HG03354 (cell line): Measurements from ENCODE around the gene ARHGAP35.
"Not testable (repeated sequence)": the region's sequence is repeated elsewhere in the genome, so short reads cannot be mapped to it uniquely, and the experiment has no call there.

Source experiments
- ATAC-seq: cut with Tn5 transposase; IDR thresholded peaks from one replicate; pipeline ENCODE4 v1.9.1; 2021; ENCODE audit warnings: mild to moderate bottlenecking; ENCODE audit not compliant: unreplicated experiment, poor library complexity, severe bottlenecking

Gene ARHGAP35

DNA sequence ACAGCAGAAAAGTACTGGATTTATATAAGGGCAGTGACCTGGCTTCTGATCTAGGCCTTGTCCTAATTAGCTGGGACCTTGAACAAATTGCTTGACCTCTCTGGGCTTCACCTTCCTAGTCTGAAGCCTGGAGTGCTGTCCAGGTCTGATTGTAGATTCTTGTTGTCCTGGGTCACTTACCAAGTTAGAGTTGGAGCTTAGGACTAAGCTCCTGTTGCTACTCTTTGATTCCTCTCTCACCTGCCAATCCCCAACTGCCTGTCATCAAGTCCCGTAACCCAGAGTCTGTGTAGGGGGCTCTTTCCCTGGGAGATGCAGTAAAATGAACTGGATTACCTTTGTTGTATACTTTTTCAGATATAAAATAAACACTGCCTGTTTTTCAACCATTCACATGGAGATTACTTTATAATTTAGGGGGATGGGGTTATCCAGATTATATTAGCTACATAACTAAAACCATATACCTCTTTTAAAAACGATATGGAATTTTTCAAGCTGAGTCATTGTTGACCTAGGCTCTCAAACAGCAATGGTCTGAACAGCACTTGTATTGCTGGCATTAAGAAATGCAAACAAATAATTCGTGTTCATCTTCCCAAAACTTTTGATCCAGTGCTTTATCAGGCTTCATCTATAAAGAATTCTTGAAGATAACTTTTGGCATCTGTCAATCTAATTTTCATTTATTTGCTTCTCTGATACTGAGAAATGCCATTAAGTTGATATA lies 5.8 kb downstream of the ARHGAP35 start:
- ATAC-seq, result no peak

DNA sequence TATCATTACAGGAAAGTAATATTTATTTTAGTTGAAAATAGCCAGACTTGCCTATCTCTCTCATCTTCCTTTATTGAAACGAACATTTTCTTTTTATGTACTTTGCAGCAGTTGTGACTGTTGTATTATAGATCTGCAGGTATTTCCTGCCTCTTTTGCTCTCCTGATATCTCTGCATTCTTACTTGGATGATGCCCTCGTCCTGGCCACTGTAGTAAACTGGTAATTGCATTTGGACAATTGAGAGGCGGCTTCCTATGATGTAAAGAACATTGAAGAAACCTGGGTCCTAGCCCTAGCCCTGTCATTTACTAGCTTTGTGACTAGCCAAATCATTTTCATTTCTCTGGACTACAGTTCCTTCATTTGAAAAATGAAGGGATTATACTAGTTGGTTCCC lies 6.4 kb downstream of the ARHGAP35 start:
- no peak for ATAC-seq

DNA sequence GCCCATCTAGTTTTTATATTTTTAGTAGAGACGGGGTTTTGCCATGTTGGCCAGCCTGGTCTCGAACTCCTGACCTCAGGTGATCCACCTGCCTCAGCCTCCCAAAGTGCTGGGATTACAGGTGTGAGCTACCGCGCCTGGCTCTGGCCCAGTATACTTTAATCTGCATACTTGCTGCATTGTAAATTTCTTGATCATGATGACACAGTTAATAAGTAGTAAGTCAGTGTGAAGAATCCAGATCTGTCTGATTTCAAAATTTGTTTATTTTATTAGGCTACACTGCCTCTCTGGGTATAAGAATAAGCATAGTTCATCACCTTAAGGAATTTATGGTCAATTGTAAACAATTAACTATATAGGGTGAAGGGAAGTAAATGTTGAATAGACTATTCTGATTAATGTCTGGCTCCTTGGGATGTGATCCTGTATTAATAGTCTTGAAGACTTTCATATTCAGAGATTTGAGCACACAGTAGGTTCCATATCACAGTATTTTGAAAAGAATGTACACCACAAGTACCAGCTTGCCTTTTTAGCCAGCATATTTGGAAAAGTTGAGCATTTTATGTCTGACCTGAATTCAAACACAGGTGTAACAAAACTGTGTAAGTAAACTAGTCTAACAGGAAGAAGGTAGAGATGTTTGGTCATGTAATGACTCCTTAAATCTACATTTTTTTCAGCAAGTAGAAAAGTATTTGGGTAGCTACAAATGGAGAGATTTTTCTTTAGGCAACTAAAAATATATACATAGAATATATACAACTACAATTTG lies 7.4 kb downstream of the ARHGAP35 start:
- ATAC-seq, result no peak

DNA sequence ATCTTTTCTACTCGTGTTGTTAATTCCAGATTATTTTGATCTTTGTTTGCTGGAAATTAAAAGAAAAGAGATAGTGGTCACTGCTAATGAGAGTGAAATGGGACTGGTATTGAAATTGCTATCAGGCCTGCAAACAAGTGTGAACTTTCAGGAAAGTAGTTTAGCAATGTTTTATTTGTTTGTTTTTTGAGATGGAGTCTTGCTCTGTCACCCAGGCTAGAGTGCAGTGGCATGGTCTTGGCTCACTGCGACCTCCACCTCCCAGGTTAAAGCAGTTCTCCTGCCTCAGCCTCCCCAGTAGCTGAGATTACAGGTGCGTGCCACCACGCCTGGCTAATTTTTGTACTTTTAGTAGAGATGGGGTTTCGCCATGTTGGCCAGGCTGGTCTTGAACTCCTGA lies 10.4 kb downstream of the ARHGAP35 start:
- ATAC-seq, result not testable (repeated sequence)

DNA sequence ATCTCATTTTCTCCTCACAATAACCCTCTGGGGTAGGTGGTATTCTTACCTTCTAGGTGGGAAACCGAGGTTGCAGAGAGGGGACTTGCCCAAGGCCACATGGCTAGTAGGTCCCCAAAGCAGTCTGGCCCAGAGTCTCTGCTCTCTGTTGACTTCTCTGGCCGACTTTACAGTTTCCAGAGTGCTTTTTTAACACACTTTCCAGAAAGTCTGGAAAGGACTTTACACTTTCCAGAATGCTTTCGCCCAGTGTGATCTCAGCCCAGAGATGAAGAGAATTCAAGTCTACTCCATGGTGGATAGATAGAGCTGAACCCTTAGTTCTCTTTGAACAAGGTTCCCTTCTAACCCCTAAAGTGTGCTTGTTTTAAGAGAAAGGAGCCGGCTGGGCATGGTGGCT lies 12.2 kb downstream of the ARHGAP35 start:
- no peak for ATAC-seq

DNA sequence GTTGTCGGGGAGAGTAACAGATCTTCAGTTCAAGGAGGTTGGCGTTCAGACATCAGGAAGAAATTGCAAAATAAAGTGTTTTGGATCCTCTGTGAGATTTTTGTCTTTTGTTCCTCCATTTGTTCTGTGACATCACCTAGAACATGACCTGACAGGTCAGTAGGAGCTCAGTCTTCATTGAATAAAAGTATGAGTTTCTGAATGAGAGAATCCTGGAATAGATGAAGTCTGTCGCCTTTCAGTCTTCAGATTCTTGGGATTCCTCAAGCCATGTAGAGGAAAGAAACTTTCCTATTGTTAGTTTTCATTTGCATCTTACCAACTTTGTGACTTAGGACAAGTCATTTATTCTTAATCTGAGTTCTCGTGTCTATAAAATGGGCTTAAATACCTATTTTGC lies 14.4 kb downstream of the ARHGAP35 start:
- no peak for ATAC-seq

DNA sequence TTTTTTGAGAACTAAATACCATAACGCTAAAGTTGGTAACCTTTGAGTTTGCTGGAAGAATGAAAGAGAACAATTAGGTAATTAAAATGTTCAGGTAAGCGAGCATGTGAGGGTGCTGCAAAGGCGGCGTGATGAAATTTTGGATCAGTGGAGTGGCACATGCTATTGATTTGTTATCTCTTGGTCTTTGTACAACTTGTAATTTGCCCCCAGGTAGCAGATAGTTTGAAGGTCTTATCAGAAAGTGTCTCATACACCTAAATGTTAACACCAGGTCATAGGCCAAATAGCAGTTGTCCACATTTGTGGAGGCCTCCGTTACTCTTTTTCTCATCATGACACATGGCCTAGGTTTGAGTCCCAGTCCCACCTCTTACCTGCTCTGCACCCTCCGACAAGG lies 14.9 kb downstream of the ARHGAP35 start:
- ATAC-seq, result no peak

DNA sequence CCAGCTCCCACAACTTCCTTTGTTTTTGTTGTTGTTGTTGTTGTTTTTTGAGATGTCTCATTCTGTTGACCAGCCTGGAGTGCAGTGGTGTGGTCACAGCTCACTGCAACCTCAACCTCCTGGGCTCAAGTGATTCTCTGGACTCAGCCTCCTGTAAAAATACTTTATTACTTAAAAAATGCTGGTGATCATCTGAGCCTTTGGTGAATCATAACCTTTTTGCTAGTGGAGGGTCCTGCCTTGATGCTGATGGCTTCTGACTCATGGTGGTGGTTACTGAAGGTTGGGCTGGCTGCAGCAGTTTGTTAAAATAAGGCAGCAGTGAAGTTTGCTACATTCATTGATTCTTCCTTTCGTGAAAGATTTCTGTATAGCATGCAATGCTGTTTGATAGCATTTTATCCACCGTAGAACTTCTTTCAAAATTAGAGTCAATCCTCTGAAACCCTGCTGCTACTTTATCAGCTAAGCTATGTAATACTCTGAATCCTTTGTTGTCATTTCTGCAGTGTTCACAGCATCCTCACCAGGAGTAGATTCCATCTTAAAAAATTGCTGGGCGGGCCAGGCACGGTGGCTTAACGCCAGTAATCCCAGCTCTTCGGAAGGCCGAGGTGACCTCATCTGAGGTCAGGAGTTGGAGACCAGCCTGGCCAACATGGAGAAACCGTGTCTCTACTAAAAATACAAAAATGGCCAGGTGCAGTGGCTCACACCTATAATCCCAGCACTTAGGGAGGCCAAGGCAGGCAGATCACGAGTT lies 18.0 kb downstream of the ARHGAP35 start:
- ATAC-seq, result no peak

DNA sequence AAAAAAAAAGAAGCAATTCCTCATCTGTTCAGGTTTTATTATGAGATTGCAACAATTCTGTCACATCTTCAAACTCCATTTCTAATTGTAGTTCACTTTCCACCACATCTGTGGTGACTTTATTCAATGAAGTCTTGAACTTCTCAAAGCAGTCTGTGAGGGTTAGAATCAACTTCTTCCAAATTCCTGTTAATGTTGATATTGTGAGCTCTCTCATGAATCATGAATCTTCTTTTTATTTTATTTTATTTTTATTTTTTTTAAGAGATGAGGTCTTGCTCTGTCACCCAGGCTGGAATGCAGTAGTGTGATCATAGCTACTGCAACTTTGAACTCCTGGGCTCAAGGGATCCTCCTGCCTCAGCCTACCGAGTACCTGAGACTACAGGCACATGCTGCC lies 19.6 kb downstream of the ARHGAP35 start:
- no peak for ATAC-seq

DNA sequence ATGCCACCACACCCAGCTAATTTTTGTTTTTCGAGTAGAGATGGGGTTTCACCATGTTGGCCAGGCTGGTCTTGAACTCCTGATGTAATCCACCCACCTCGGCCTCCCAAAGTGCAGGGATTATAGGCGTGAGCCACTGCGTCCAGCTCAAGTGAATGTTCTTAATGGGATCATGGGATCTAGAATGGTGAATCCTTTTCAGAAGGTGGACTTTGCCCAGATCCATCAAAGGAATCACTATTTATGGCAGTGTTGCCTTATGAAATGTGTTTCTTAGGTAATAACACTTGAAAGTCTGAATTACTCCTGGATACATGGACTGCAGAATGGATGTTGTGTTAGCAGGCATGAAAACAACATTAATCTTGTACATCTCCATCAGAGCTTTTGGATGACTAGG lies 20.3 kb downstream of the ARHGAP35 start:
- no peak for ATAC-seq

DNA sequence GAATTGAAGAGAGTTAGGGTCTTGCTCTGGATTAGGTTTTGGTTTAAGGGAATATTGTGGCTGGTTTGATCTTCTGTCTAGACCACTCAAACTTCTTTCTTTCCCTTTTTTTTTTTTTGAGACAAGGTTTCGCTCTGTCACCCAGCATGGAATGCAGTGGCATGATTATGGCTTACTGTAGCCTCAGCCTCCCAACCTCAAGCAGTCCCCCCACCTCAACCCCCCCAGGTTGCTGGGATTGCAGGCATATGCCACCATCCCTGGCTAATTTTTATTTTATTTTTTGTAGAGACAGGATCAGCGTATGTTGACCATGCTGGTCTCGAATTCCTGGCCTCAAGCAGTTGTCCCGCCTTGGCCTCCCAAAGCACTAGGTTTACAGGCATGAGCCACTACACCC lies 21.2 kb downstream of the ARHGAP35 start:
- ATAC-seq, result no peak

DNA sequence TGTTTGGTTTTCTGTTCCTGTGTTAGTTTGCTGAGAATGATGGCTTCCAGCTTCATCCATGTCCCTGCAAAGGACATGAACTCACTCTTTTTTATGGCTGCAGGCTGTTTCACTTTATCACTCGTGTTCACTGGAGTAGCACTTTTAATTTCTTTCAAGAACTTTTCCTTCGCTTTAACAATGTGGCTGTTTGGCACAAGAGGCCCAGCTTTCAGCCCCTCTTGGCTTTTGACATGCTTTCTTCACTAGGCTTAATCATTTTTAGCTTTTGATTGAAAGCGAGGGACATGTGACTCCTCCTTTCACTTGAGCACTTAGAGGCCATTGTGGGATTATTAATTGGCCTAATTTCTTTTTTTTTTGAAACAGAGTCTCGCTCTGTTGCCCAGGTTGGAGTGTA lies 22.0 kb downstream of the ARHGAP35 start:
- not testable (repeated sequence) for ATAC-seq

DNA sequence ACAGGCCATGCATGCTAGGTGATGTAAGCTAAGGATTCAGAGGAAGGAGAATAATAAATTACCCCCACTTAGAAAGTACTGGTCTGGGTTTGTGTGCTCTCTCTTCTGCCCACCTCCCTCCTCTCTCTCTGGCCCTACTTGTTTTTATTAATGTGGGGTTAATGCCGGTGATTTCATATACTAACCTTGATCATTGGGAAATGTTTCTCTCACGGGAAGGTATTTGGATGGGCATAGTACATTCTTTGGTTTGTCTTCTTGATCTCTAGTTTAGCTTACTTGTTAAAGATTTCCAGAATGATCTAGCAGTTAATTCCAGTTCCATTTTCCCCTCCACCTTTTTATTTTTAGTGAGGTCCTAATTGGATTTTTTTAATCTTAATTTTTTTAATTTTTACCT lies 24.6 kb downstream of the ARHGAP35 start:
- no peak for ATAC-seq

DNA sequence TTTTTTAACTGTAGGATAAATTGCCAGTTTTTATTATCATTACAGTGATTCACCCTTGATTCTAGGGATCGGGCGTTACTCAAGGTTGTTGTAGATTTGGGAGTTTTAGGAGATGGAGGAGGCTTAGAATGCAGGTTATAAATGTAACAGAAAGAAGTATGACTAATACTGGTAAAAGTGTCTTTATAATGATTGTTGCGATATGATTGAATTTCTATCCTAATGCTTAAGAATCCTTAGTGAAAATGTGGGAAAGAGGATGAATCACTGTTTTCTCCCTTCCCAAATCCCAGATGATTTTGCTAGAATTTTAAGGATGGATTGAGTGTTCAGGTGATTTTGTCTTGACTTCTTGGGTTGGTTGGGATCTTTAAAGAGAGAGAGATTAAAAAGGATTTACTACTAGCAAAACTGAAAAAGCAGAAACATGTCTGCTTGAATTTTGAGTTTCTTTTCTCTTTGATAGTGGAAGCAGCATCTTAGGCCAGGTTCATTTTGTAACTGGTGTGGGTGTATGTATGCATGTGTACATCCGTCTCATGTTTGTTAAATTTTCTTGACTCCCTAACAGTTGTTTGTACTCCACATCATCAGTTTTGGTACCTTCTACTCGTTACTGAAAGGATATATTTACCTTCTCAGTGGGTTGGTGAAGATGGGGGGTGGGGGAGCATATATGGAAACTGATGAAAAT lies 25.9 kb downstream of the ARHGAP35 start:
- ATAC-seq, result no peak

DNA sequence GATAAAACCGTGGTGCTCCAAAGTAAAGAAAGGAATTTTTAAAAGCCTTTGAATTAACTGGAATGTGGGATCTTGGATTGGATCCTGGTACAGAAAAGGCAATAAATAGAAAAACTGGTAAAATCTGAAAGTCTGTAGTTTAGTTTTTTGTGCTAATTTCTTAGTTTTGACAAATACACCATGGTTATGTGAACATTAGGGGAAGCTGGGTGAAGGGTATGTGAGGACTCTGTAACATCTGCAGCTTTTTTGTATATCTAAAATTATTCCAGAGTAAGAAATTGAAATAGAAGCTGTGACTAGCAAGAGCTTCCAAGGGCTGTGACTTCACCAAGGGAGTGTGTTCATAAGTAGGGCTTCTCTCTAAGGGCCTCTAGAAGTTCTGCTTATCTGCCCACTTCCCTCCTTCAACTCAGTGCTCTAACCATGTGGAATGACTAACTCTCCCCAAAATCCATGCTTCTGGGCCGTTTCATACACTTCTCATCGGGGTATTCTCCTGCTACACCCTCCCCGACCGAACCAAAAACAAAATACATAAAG lies 26.5 kb downstream of the ARHGAP35 start:
- no peak for ATAC-seq

DNA sequence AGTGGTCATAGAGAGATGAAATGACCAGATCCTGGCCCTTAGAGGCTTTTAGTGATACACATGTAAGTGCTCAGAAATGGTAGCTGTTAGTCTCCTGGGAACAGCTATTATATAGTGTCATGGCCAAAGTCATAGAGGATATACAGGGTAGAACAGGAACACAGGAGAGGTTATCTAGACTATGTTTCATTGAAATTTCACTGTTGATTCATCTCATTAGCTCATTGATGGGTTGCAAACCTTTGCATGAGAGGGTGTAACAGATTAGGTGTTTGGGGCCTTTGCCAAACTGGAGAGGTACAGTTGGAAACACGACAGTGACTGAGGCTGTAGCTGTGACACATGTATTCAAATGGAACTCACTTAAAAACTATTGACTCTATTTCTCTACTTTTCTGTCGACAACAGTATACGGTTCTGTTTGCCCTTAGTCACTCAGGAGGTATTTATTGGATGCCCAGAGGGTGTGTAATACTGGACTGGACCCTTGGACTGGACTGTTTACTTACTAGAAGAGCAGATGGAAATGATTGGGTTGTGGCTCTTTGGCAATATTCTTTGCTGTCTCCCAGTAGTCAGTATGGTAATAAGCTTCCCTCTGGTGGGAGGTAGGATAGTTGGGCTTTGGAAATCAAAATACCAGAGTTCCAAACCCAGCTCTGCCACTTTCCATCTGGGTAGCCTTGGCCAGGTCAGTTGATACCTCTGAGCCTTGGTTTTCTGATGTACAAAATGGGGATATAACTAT lies 29.8 kb downstream of the ARHGAP35 start:
- no peak for ATAC-seq

DNA sequence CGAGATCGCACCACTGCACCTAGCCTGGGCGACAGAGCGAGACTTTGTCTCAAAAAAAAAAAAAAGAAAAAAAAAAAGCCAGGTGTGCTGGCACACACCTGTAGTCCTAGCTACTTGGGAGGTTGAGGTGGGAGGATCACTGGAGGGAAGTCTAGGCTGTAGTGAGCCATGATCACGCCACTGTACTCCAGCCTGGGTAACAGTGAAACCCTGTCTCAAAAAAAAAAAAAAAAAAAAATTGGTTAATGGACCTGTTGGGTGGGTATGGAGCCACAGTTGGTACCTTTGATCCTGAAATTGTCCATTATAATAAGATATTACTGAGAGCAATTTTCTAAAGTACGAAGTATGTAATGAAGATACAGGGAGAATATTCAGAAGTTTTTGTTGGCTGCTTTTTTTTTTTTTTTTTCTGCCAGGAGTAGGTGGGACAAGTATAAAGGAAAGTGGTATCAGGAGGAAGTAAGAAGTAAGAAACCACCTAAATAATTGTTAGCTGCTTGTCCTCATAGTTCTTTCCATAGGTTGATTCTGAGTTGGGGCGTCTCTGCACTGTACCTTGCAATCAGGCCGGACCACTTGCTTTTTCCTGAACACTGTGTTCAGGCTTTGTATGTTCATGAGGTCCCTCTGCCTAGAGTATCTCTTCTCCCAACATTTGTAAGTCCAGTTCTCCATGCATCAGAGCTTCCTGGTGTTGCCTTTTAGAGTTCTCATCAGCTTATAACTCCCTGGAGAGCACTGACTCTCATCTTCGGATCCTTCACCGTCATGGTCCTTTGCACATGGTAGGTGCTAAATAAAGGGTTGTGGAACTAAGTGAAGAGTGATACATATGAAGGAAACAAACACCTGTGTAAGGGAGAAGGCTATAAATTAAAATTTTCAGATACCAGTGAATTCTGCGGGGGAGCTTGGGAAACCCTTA lies 31.7 kb downstream of the ARHGAP35 start:
- ATAC-seq, result no peak
